Skin epidermis (tissue), 12 donors: ENCODE measurements around the gene PHYHD1.
A peak's percentile ranks its signal among the peaks of the same experiment; 100 is the strongest.
"Not testable (repeated sequence)": the region's sequence is repeated elsewhere in the genome, so short reads cannot be mapped to it uniquely, and the experiment has no call there.

ENCODE experiments used
- H3K27ac ChIP-seq, 21 experiments: fragments of 200-600 bp; sonication (generic) in 11 of 21; one replicate each; pipeline ENCODE4 v1.5.0; 2020; ENCODE audit warnings: mild to moderate bottlenecking in 3 of 21, inconsistent platforms in 2 of 21, moderate library complexity in 2 of 21
- H3K4me3 ChIP-seq, 7 experiments: fragments of 200-600 bp; sonication (generic) in 2 of 7; one replicate each; pipeline ENCODE4 v1.5.0; 2020; ENCODE audit warnings: inconsistent platforms in 2 of 7, mild to moderate bottlenecking in 2 of 7, moderate library complexity in 1 of 7

Gene PHYHD1

DNA sequence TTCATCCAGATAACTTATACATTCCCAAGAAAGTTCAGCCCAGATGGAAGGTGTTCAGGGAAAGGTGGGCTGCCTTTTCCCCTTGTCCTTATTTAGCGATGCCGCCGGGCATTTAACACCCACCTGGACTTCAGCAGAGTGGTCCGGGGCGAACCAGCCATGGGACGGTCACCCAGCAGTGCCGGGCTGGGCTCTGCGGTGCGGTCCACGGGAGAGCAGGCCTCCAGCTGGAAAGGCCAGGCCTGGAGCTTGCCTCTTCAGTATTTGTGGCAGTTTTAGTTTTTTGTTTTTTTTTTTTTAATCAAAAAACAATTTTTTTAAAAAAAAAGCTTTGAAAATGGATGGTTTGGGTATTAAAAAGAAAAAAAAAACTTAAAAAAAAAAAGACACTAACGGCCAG is 4.0 kb upstream of the PHYHD1 start:
- Histone ChIP-seq H3K27ac (peak overlapping the region in 19 of 21 experiments; percentile 1 to 84 (median 76)), H3K4me3 (no peak overlapping the region)

DNA sequence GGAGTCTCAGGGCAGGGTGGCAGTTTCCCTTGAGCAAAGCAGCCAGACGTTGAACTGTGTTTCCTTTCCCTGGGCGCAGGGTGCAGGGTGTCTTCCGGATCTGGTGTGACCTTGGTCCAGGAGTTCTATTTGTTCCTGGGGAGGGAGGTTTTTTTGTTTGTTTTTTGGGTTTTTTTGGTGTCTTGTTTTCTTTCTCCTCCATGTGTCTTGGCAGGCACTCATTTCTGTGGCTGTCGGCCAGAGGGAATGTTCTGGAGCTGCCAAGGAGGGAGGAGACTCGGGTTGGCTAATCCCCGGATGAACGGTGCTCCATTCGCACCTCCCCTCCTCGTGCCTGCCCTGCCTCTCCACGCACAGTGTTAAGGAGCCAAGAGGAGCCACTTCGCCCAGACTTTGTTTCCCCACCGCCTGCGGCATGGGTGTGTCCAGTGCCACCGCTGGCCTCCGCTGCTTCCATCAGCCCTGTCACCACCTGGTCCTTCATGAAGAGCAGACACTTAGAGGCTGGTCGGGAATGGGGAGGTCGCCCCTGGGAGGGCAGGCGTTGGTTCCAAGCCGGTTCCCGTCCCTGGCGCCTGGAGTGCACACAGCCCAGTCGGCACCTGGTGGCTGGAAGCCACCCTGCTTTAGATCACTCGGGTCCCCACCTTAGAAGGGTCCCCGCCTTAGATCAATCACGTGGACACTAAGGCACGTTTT is 3.5 kb upstream of the PHYHD1 start:
- Histone ChIP-seq H3K4me3 (no peak overlapping the region), H3K27ac (peak overlapping the region in 19 of 21 experiments; percentile 1 to 84 (median 76))

DNA sequence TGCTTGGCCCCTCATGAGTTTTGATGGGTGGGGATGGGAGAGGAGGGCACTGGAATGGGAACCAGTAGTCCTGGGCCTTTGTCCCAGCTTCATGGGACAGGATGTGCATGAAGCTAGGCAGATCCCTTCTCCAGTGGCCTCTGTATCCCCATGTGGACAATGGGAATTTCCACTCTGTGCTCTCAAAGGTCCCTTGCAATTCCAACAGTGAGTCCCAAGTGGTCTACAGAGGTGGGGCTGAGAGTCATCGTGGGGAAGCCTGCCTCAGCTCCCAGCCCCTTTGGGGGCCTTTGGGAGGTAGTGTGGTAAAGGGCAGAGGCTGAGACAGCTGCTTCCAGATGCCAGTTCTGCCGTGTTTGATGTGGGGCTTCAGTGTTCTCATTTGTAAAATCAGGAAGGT is 1.9 kb upstream of the PHYHD1 start:
- peak overlapping the region in 8 of 21 experiments; percentile 9 to 85 (median 56) for H3K27ac ChIP-seq
- H3K4me3 ChIP-seq, result no peak overlapping the region

DNA sequence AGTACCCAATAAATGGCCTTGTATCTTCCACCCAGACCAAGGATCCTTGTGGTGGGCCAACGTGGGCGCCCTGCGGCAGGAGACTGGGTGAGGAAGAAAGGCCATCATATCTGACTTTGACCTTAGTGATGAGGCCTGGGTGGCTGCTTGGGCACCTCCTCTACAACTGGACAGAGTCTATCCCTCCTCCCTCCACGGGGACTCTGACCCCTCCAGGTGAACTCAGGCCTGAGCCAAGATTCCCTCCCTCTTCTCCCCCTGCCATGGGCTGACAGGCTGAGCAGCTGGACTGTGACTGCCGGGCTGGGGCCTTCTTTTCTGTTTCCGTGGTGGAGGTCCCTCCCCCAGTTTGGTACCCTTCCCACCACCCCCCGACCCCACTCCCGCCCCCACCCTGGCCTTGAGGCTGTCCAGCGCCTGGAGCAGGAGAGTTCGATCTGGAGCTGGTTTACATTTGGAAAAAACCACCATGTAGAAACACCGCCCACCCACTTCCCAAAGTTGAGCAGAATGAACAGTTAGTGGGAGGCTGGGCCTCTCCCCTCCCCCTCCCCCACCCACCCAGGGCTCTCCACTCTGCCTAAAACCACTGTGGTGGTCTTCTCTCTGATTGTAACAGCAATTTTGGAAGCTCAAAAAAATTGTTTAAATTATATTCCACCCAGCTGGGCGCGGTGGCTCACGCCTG is 1.2 kb upstream of the PHYHD1 start:
- H3K4me3 ChIP-seq, result no peak overlapping the region
- H3K27ac ChIP-seq, result peak overlapping the region in 11 of 21 experiments; percentile 9 to 85 (median 57)

DNA sequence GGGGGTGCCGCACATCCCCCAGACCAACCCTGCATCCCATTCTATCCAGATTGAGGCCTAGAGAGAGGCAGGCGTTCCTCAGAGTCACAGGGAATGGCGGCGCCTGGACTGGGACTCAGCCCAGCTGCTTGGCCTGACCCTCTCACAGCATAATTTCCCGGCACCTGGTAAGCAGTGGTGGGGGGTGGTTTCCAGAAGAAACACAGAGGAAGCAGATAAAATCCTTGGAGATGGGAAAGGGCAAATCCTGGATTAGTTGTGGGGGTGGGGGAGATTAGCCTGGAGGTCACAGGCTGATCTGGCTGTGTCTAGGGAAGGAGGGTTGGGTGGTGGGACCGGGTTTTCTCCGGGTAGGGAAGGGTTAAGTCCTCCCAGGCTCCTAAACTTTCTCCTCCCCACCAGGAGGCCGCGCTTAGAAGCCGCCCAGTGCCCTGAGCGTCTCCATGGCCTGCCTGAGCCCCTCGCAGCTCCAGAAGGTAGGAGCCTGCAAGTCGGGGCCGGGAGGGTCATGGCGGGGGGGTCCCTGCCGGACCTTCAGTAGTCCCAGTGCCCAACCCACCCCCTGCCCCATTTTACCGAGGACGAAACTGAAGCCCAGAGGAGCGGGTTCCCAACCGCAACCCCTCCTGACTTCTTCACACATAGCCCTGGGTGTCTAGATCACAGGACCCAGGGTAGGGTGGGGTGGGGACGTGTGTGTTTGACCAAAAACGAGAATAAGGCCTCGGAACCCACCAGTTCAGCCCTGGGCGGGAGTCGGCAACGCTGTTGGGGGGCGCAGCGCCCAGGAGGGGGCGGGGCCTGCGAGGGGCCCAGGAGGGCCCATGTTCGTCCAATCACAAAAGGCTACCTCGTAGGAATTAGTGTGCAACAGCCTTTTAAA is 1.3 kb downstream of the PHYHD1 start:
- Histone ChIP-seq H3K4me3 (peak overlapping the region; percentile 12 to 57 (median 39)), H3K27ac (peak overlapping the region in 20 of 21 experiments; percentile 25 to 88 (median 79))

DNA sequence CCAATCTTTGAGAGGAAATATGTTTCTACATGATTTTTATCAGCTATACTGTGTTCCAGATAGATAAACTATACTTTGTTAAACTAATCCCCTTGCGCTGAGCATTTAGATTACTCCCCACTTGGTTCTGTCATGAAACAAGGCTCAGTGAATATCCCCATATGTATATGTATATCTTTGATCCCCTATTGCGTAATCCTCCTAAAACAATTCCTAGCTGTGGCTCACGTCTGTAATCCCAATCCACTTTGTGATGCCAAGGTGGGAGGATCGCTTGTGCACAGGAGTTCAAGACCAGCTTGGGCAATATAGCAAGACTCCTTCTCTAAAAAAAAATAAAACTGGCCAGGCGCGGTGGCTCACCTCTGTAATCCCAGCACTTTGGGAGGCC is 2.7 kb downstream of the PHYHD1 start:
- H3K27ac ChIP-seq, result no peak overlapping the region

DNA sequence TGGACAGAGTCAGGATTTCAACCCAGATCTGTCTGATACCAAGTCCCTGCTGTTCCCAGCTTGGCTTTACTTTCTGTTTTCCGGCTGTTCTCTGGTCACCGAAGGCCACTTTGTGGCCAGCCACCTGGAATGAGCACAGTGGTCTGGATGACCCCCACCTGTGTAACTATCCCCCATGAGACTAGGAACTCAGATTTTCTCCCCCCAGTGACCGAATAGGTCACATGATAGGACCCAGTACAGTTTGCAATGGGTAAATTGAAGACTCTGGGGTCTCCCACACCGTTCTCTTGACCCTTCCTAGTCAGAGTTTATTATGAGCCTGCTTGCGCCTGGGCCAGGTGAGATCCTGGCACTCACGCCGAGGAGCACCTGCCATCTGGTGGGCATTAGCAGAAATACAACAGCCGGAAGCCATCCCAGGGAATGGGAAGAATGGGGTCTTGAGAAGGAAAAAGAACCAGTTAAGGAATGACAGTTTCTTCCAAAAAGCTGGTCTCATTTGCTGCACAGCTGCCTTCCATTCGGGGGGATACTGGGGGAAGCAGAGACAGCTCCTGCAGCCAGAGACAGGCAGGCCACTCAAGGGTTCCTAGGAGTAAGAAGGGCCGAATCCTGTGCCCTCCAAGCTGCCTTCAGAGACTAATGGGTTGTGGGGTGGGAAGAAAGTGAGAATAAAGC is 7.1 kb downstream of the PHYHD1 start:
- Histone ChIP-seq H3K27ac (peak overlapping the region in 2 of 21 experiments; percentile 28 to 43), H3K4me3 (no peak overlapping the region)

More for the DNA sequence above, 2.7 kb downstream of the PHYHD1 start:
- no peak overlapping the region for H3K4me3 ChIP-seq

DNA sequence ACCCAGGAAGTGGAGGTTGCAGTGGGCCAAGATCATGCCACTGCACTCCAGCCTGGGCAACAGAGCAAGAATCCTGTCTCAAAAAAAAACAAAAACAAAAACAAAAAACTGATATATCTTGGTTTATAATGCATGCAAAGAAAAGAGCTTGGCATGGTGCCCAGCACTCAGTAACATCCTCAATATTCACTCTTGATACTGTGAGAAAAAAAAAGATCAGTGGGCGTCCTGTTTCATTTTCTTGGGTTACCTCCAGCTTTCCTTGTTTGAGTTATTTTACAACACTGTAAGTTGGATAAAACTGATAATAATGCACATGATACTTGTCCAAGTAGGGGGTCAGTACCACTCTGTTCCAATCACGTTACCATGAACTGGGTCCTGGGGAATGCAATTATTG is 7.8 kb downstream of the PHYHD1 start:
- Histone ChIP-seq H3K4me3 (no peak overlapping the region), H3K27ac (no peak overlapping the region)

DNA sequence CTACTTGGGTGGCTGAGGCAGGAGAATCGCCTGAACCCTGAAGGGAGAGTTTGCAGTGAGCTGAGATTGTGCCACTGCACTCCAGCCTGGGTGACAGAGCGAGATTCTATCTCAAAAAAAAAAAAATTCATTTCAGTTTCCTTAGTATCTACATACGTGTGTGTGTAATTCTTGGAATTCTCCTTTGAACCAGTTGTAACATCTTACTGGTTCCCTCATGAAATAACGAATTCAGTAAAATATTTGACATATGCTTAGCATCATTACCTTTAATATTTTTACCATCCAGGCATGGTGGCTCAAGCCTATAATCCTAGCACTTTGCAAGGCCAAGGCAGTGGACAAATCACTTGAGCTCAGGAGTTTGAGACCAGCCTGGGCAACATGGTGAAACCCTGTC is 8.8 kb downstream of the PHYHD1 start:
- H3K27ac ChIP-seq, result no peak overlapping the region

DNA sequence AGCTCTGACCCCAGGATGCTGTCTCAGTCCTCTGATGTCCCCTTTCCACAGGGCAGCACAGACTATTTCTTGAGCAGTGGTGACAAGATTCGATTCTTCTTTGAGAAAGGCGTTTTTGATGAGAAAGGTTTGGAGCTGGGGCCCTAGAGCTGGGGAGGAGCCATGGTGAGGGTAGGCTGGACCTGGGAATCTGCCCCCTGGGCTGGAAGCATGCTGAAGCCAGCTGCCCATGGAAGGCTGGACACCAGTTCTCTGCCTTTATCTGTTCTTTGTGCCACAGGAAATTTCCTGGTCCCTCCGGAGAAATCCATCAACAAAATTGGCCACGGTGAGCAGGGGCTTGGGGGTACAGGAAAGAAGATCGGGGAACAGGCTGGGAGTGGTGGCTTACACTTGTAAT is 12.9 kb downstream of the PHYHD1 start:
- no peak overlapping the region for H3K27ac ChIP-seq
- H3K4me3 ChIP-seq, result no peak overlapping the region

More for the DNA sequence above, 8.8 kb downstream of the PHYHD1 start:
- no peak overlapping the region for H3K4me3 ChIP-seq

DNA sequence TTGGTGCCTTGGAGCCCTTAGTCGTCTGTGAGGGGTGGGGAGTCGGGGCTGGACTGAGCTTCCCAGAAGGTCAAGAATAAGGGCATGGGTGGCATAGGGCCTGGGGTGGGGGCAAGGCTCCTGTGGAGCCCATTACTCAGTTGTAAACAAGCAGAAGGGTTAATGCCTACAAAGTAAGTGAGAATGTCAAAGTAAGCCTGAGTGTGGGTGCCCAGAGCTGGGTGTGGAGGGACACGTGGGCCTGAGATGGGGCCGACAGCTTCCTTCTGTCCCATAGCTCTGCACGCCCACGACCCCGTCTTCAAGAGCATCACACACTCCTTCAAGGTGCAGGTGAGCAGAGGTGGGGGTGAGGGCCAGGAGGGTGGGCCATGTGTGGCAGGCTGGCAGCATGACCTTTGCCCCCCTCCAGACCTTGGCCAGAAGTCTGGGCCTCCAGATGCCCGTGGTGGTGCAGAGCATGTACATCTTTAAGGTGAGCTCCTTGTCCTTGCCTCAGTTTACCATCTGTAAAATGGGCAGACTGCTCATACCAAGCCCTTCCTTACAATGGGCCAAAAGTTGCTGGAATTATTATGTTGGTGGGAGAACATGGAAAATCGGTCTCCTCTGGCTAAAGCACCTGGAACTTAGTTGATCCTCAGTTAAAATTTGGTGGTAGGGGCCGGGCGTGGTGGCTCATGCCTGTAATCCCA is 15.5 kb downstream of the PHYHD1 start:
- no peak overlapping the region for H3K4me3 ChIP-seq
- no peak overlapping the region for H3K27ac ChIP-seq

DNA sequence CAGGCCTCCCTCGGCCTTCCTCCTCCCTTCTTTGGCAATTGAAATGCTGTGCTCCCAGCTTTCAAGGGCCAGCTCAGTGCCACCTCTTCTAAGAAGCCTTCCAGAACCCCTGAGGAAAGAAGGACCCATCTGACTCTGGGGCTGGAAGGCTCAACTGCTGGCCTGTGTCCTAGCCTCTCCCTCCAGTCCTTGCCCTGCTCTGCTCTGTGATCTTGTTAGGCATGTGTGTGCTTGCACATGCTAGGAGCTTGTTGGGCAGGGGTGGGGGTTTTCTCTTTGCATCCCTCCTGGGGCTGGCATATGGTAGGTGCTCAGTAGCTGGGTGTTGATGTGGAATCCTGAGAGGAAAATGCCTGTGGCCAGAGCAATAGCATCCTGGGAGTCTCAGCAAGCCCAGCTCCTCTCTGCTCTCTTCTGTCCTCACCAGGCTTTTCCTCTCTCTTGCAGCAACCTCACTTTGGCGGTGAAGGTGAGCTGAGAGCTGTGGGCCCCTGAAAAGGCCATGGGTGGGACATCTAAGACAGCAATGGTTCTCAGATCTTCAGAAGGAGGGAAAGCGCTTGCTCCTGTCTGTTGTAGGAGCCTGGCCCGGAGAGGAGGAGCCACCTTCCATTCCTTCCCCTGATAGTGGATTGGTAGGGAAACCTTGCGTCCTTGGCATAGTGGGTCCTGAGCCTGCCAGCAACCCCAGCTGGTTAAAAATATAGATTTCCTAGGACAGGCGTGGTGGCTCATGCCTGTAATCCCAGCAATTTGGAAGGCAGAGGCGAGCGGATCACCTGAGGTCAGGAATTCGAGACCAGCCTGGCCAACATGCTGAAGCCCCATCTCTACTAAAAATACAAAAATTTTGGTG is 16.8 kb downstream of the PHYHD1 start:
- no peak overlapping the region for H3K4me3 ChIP-seq
- peak overlapping the region in 3 of 21 experiments; percentile 10 to 49 (median 42) for H3K27ac ChIP-seq

DNA sequence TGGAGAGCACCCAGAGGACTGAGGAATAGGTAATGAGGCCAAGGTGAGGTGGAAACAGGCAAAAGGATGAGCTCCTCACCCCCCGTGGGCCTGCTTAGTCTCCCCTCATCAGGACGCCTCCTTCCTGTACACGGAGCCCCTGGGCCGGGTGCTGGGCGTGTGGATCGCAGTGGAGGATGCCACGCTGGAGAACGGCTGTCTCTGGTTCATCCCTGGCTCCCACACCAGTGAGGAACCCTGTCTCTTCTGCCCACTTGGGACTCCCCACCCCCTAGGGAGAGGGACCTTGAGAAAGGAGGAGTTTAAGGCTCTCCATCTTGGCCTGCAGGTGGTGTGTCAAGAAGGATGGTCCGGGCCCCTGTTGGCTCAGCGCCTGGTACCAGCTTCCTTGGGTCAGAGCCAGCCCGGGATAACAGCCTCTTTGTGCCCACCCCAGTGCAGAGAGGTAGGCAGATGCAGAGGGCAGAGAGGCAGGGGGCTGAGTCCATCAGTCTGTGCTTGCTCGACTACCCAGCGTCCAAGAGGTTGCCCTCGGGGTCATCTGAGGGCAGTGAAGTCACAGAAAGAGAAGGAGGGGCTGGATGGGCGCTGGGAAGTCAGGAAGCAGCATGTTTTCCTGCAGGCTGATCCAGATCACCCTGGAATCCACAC is 19.6 kb downstream of the PHYHD1 start:
- peak overlapping the region in 6 of 21 experiments; percentile 4 to 50 (median 34) for H3K27ac ChIP-seq

DNA sequence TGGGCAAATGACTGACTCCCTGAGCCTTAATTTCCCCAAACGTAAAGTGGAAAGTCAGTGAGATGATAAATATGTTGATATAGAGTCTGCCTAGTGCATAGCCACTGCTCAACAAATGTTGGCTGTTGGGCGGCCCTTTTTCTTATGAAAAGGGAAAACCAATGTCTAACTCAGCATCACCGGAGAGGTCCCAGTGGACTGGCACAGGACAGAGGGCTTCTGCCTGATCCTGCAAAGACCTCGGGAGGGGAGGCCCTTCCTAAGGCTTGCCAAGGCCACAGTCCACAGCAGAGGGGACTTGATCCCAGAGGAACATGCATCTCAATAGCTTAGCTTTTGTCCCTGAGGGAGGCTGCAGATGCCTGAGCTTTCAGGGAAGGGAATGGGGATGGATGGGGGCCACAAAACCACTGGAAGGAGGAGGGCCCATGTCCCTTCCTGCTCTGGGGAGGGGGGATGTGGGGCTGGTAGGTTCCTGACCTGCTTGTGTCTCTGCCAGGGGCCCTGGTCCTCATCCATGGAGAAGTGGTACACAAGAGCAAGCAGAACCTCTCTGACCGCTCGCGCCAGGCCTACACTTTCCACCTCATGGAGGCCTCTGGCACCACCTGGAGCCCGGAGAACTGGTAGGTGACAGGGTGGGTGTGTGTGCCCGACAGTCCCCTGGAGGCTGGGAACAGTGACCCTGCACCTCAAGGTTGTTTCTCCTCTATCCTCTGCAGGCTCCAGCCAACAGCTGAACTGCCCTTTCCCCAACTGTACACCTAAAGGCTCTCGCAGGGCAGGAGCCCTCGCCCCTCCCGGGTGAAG is 20.4 kb downstream of the PHYHD1 start:
- Histone ChIP-seq H3K27ac (peak overlapping the region in 11 of 21 experiments; percentile 1 to 58 (median 33)), H3K4me3 (no peak overlapping the region)

More for the DNA sequence above, 19.6 kb downstream of the PHYHD1 start:
- H3K4me3 ChIP-seq, result no peak overlapping the region

DNA sequence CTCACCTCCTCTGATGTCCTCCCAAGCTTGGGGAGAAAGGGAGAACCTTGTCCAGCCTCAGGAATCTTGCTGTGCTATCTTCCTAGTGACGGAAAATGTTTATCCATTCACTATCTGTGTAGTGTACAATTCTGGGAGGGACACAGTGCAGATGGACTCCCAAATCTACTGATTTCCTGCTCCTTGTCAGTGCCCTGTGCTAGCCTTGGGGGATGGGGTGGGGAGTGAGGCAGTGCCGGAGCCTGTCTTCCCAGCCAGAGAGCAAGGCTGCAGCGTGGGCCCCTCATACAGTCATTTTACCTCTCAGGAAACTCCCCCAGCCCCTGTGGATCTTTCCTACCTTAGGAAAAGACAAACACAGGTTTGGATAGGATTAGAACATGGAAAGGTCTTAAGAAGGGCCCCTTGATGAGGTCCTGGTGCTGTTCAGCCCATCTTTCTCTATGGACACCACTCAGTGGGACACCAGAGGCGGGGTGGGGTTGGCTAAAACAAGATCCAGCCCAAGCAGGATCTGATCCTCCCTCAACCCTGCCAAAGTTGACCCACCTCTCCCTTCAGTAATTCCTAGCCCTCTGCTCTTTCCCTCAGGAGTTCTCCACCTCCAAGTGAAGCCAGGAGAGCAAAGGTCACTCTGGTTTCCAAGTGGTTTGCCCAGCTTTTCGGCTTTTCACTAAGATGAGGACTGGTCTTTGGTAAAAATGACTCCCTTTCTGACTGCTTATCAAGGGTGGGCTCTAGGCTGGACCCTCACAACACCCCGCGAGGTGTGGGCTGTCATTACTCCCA is 23.2 kb downstream of the PHYHD1 start:
- peak overlapping the region in 4 of 21 experiments; percentile 33 to 73 (median 35) for H3K27ac ChIP-seq
- no peak overlapping the region for H3K4me3 ChIP-seq

DNA sequence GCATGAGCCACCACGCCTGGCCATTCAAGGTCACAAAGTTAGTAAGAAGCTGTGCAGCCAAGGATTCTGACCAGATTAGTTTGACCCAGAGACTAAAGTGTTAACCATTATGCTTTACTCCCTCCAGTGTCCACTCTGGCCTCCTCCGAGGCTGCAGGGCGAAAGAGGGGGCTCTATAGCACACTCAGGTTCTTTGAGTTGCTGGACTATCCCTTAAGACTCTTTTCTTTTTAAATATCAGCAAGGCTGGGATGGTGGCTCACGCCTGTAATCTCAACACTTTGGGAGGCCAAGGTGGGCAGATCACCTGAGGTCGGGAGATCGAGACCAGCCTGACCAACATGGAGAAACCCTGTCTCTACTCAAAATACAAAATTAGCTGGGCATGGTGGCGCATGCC is 24.2 kb downstream of the PHYHD1 start:
- H3K4me3 ChIP-seq, H3K27ac ChIP-seq: not testable (repeated sequence)
